Lower leg skin (tissue), 4 donors: ENCODE measurements around the gene VGLL2. TPM values are rescaled to one million over a fixed set of nuclear protein-coding genes. Genes with fewer than 3 reads are reported as not detected.

Experiments
- DNase-seq, 2 donors: peaks; one replicate each; pipeline ENCODE4 v3.0.0-alpha.2; 2019; ENCODE audit warnings: low spot score in 2 of 2
- H3K4me3 ChIP-seq: fragments of 200-600 bp; sonication (generic); 2 replicates; pipeline ENCODE4 v1.5.1; 2017; ENCODE audit warnings: mild to moderate bottlenecking, low read depth; ENCODE audit not compliant: poor library complexity, severe bottlenecking
- POLR2A ChIP-seq, 2 donors: fragments of 450-650 bp; IDR thresholded peaks; one replicate each; pipeline ENCODE4 v1.6.1; 2016 to 2017; ENCODE audit warnings: antibody characterized with exemption in 2 of 2, mild to moderate bottlenecking in 1 of 2, moderate library complexity in 1 of 2
- WGBS, 2 donors: methylation state at CpG; one replicate each; pipeline ENCODE4 v1.1.5; 2018; 5-methylcytosine and 5-hydroxymethylcytosine counted together
- intact Hi-C: fragments of 100-400 bp; cut with DNase I; formaldehyde crosslinking; loops from one replicate; pipeline ENCODE4 v1.15.0; 2023; ENCODE audit warnings: low total_unique reads
- total RNA-seq, 4 donors: library from RNA; depleted of rRNA; stranded (reverse); fragments of >200 nt; gene quantifications; one replicate each; pipeline ENCODE4 v1.1.0, GENCODE V29; 2016
- TF ChIP-seq, protein P1 (sequence below), 3 donors: fragments of 450-650 bp; IDR thresholded peaks; one replicate each; pipeline ENCODE4 v1.5.1; 2016; ENCODE audit warnings: antibody characterized with exemption in 3 of 3, mild to moderate bottlenecking in 3 of 3, moderate library complexity in 2 of 3

The VGLL2 gene
- total RNA-seq, 4 donors from 2014 or later = not detected

DNA sequence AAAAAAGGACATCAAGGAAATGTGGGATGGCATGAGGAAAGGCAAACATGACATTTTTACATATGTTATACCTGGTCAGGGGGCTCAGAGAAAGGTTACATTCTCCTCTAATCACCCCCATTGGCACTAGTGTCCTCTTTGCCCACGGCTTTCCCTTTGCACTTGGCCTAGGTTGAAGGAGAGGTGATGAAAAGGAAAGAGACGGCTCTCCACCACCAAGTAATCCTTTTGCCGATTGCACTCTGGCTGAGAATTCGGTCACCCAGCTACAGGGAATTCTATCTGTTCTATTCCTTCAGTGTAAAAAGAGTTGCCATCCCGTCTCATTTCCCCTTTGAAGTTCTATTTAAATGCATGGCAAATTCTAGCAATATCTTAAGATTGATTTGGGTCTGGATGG is 10.4 kb downstream of the VGLL2 start:
- DNase-seq = no peak
- TF ChIP-seq, protein P1, sequence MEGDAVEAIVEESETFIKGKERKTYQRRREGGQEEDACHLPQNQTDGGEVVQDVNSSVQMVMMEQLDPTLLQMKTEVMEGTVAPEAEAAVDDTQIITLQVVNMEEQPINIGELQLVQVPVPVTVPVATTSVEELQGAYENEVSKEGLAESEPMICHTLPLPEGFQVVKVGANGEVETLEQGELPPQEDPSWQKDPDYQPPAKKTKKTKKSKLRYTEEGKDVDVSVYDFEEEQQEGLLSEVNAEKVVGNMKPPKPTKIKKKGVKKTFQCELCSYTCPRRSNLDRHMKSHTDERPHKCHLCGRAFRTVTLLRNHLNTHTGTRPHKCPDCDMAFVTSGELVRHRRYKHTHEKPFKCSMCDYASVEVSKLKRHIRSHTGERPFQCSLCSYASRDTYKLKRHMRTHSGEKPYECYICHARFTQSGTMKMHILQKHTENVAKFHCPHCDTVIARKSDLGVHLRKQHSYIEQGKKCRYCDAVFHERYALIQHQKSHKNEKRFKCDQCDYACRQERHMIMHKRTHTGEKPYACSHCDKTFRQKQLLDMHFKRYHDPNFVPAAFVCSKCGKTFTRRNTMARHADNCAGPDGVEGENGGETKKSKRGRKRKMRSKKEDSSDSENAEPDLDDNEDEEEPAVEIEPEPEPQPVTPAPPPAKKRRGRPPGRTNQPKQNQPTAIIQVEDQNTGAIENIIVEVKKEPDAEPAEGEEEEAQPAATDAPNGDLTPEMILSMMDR (IDR thresholded peaks at IDR 0.05) = no peak
- TF ChIP-seq POLR2A (IDR thresholded peaks at IDR 0.05) = no peak
- intact Hi-C loops = no loop called here
- H3K4me3 ChIP-seq = no peak overlapping the region
- WGBS, 2 donors = 65 to 73% methylated on average over 5 of the region's 5 CpGs

DNA sequence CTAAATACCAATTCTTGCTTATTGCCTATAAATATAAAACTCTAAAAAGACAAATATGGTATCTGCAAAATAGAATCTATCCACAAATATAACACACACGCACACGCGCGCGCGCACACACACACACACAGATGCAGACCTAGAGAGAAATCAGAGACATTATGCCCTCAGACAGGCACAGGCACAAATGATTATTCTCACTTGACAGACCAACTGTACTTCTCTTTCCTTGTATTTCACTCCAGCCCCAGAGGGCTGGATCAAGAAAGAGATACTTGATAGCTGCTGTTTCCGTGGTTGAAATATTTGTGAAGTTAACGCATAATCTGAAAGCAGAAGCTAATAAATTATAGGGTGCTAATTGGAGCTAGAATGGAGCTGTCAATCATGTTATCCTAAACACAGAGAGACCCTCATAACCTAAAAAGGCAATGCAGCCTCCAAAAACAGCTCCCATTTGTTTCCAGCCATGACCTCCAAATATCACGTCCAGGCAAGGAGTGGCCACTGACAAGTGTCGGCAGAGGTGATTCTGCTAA is 11.5 kb downstream of the VGLL2 start:
- no peak overlapping the region for H3K4me3 ChIP-seq

DNA sequence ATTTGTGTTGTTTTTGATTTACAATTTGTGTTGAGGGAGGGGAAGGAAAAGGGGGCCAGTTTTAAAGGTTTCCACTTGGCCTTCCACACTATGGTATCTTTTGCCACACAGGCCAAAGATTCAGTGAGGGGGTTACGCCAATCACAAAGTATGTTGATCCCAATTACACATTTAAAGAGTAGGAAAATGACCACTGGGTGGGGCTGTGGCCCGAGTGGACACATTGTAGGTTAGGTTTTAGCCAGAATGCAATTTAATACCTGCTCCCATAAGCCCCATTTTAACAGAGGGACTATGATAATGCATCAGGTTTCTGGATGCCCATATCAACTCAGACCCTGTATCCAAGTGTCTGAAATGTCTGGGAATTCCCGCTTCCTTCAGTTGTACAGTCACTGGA is 15.6 kb downstream of the VGLL2 start:
- no peak overlapping the region for H3K4me3 ChIP-seq
- no peak for TF ChIP-seq POLR2A (IDR thresholded peaks at IDR 0.05)
- TF ChIP-seq, protein P1 (IDR thresholded peaks at IDR 0.05) = no peak
- intact Hi-C loops = no loop called here
- WGBS, 2 donors = 71 to 80% methylated on average over 3 of the region's 3 CpGs
- DNase-seq = no peak

More for the DNA sequence above, 11.5 kb downstream of the VGLL2 start:
- DNase-seq = no peak
- TF ChIP-seq, protein P1 (IDR thresholded peaks at IDR 0.05) = no peak
- no peak for TF ChIP-seq POLR2A (IDR thresholded peaks at IDR 0.05)
- intact Hi-C loops = no loop called here
- WGBS, 2 donors = 75 to 78% methylated on average over 10 of the region's 10 CpGs

DNA sequence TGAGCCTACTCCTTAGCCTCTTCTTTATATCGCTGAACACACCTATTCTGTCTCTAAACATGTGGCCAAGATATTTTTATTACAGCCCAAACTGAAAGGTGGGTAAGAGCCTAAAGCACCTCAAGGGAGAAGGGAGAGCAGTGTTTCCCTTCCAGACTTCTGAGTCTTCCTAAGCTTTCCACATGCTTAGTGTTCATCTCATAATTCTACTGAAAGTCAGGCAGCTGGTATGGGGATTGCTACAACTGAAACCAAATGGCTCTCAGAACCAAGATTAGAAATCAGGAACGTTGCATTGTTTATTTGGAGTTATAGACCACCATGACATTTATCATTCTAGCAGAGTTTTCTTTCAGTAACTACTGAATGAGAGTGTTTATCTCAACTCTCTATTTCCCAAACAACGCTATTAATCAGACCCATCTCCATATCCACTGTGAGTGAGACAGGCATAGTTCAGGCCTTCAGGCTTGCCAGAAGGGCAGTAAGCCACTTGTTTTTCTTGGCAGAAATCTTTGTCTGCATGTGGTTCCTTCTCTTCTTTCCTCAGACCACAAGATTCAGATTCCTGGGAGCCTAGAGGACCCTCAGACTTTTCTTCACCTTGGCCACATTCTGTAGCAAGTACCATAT is 22.8 kb downstream of the VGLL2 start:
- intact Hi-C loops = no loop called here
- DNase-seq = no peak
- TF ChIP-seq POLR2A (IDR thresholded peaks at IDR 0.05) = no peak
- TF ChIP-seq, protein P1 (IDR thresholded peaks at IDR 0.05) = no peak
- no peak overlapping the region for H3K4me3 ChIP-seq
- 76 to 79% methylated on average over 3 of the region's 3 CpGs for WGBS, 2 donors

DNA sequence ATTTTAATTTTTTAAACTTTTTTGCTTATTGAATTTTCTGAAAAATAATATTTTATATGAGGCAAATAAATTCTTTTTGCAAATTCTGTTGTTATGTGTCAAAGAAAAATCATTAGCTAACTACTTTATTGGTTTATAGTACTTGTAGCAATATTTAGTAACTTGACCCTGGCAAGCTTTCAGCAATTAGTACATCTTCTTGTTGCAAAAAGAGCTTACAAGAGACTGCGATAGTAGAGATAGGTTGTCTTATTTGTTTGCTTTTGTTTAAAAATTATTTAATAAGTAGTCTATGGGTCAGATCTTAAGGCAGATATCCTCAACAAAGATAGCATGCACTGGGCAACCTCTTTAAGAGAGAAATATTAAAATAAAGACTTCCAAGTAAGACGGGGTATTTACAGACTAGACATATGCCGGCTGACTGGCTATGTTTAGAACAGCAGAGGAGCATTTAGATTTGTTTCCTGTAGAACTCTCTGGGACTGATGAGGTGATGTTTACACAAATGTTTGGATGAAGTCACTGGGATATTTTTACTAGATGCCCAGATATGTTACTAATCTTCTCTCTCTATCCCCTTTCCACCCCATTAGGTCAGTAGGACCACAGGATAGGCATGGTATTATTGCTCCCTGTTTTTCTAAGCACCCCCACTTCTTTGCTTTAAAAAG is 25.0 kb downstream of the VGLL2 start:
- intact Hi-C loops = no loop called here
- TF ChIP-seq POLR2A (IDR thresholded peaks at IDR 0.05) = no peak
- TF ChIP-seq, protein P1 (IDR thresholded peaks at IDR 0.05) = no peak

More for the DNA sequence above, 25.0 kb downstream of the VGLL2 start:
- H3K4me3 ChIP-seq = no peak overlapping the region
- no peak for DNase-seq
- WGBS, 2 donors = 68 to 73% methylated on average over 3 of the region's 3 CpGs
